Psoas muscle (tissue), 8 donors: ENCODE data around the gene SCUBE1. TPM values are rescaled to one million over a fixed set of nuclear protein-coding genes. Genes with fewer than 3 reads are reported as not detected.
A peak's percentile ranks its signal among the peaks of the same experiment; 100 is the strongest.

ENCODE experiments used
- ATAC-seq, 4 donors: fragments of 200-7000 bp; cut with Tn5 transposase; one replicate each; pipeline ENCODE4 v1.9.1; 2020; ENCODE audit warnings: moderate library complexity in 3 of 4, mild to moderate bottlenecking in 2 of 4
- DNase-seq, 2 donors: peaks; one replicate each; pipeline ENCODE4 v3.0.0-alpha.2; 2020
- H3K27ac ChIP-seq: fragments of 200-600 bp; one replicate; pipeline ENCODE4 v1.8.0; 2022
- H3K27me3 ChIP-seq, 3 donors: fragments of 200-600 bp in 1 of 3; one replicate each; pipeline versions ENCODE4 v1.6.1 to v1.8.0; 2013 to 2022; ENCODE audit warnings: low read length in 2 of 3, mild to moderate bottlenecking in 2 of 3, moderate library complexity in 1 of 3; ENCODE audit not compliant: insufficient read depth in 3 of 3
- H3K36me3 ChIP-seq, 2 donors: fragments of 200-600 bp in 1 of 2; one replicate each; pipeline versions ENCODE4 v1.6.1 to v1.8.0; 2013 to 2022; ENCODE audit warnings: low read depth in 1 of 2, mild to moderate bottlenecking in 1 of 2, moderate library complexity in 1 of 2; ENCODE audit not compliant: insufficient read depth in 1 of 2
- H3K4me1 ChIP-seq: fragments of 200-600 bp; one replicate; pipeline ENCODE4 v1.8.0; 2022
- H3K4me3 ChIP-seq: fragments of 200-600 bp; one replicate; pipeline ENCODE4 v1.8.0; 2022; ENCODE audit warnings: mild to moderate bottlenecking
- H3K9me3 ChIP-seq: fragments of 200-600 bp; one replicate; pipeline ENCODE4 v1.8.0; 2022
- CTCF ChIP-seq: fragments of 200-600 bp; IDR thresholded peaks from one replicate; pipeline ENCODE4 v1.8.0; 2022; ENCODE audit warnings: antibody characterized with exemption
- WGBS, 3 donors: extraction: QIAGEN DNeasy Blood & Tissue Kit; methylation state at CpG; one replicate each; pipeline versions ENCODE4 v1.1.6 to v1.1.7; 2013; 5-methylcytosine and 5-hydroxymethylcytosine counted together
- intact Hi-C, 2 donors: fragments of 100-400 bp; cut with DNase I; formaldehyde crosslinking; loops; one replicate each; pipeline versions ENCODE4 v1.11.0 to v1.14.2; 2022
- polyA plus RNA-seq, 3 donors: library from polyadenylated mRNA; stranded (reverse); fragments of 200-250 nt; gene quantifications; one replicate each; pipeline ENCODE4 v1.2.3, GENCODE V29; 2013
- total RNA-seq, 4 donors: library from RNA; stranded (reverse); fragmentation: NEBNext Ultra II Directional in 2 of 4; extraction: Animal tissue kit (Norgen Biotek cat#: 25700) in 2 of 4; gene quantifications; one replicate each; pipeline versions ENCODE4 v1.2.1 to v1.2.4, GENCODE V29; 2021 to 2023
- donor health status: healthy with polysubstance abuse.
- donor health status: DM: no; HTN: no; CAD: no; lungs with moderate emphysema.
- donor health status: Bipolar disorder and iron deficiency.
- donor health status: healthy.
- donor health status: DM: yes; HTN: yes; CAD: no.
- donor health status: DM: no; HTN: no; CAD: no.
- donor health status: DM: no; HTN: no; CAD: no.
- donor health status: DM: yes; HTN: yes; CAD: no.

SCUBE1 gene
- total and polyA plus RNA-seq, 7 donors: 0.04 to 0.19 (median 0.08) TPM

GRCh38 chr22:43186272-43187170 lies 156.7 kb downstream of the SCUBE1 start, which contains the start of gene TTLL12:
Gene TTLL12, minus strand, starts transcription at chr22:43187134. Its CDS starts 65 bp downstream, at chr22:43187069.
- Histone ChIP-seq H3K27me3 (peaks cover 0 to 7% (median 0%) of the 10 kb centered on the region in 3 donors), H3K4me3 (peak within 1 kb of the TSS; percentile 75), H3K4me1 (peaks cover 5% of the 10 kb centered on the region), H3K27ac (peak within 1 kb of the TSS; percentile 90), H3K9me3 (no peaks in the 10 kb centered on the region), H3K36me3 (peaks cover 0 to 9% of the 10 kb centered on the region in 2 donors)
- DNase-seq (peak; percentile 52 to 80), ATAC-seq (peak; percentile 29 to 54 (median 42))
- no peak for TF ChIP-seq CTCF
- WGBS, 3 donors: 1% methylated on average over 52 to 83 of the region's 87 CpGs
- intact Hi-C loops: no loop called here

- intact Hi-C loops: no loop called here
- peaks cover 5% of the 10 kb centered on the region for H3K4me1 ChIP-seq
- no peak overlapping the region for H3K27ac ChIP-seq
- TF ChIP-seq CTCF: no peak
- peak overlapping the region; percentile 75 for H3K4me3 ChIP-seq
- DNase-seq (peak; percentile 51 to 74), ATAC-seq (peak in 1 of 4 donors; percentile 9)
- H3K9me3 ChIP-seq: no peaks in the 10 kb centered on the region
- H3K27me3 ChIP-seq: peaks cover 0 to 7% (median 0%) of the 10 kb centered on the region in 3 donors
- 10 to 17% (median 11%) methylated on average over 12 of the region's 12 CpGs for WGBS, 3 donors
- H3K36me3 ChIP-seq: peaks cover 0 to 14% of the 10 kb centered on the region in 2 donors
Observed at GRCh38 chr22:43185860-43186261, 157.3 kb downstream of the SCUBE1 start.

- Histone ChIP-seq H3K4me3 (no peak overlapping the region), H3K27ac (no peak overlapping the region), H3K27me3 (no peaks in the 10 kb centered on the region), H3K36me3 (peaks cover 3 to 35% of the 10 kb centered on the region in 2 donors), H3K9me3 (no peaks in the 10 kb centered on the region), H3K4me1 (peaks cover 5% of the 10 kb centered on the region)
- ATAC-seq (no peak), DNase-seq (no peak)
- TF ChIP-seq CTCF: no peak
- 81 to 85% (median 84%) methylated on average over 12 of the region's 12 CpGs for WGBS, 3 donors
- intact Hi-C loops: no loop called here
Observed at GRCh38 chr22:43183496-43184277, 159.5 kb downstream of the SCUBE1 start.

GRCh38 chr22:43182726-43183125 lies 160.4 kb downstream of the SCUBE1 start:
- Histone ChIP-seq H3K4me3 (no peak overlapping the region), H3K9me3 (no peaks in the 10 kb centered on the region), H3K27me3 (no peaks in the 10 kb centered on the region), H3K36me3 (peaks cover 3 to 41% of the 10 kb centered on the region in 2 donors), H3K4me1 (peaks cover 5% of the 10 kb centered on the region), H3K27ac (no peak overlapping the region)
- intact Hi-C loops: no loop called here
- ATAC-seq (no peak), DNase-seq (no peak)
- WGBS, 3 donors: 94 to 96% (median 94%) methylated on average over 17 of the region's 17 CpGs
- TF ChIP-seq CTCF: no peak
